ENCODE measurements around the gene MED27. TPM values are rescaled to one million over a fixed set of nuclear protein-coding genes. Genes with fewer than 3 reads are reported as not detected.

The MED27 gene
- total RNA-seq, 4 donors from 2014 or later = 12.9 to 21.8 (median 20.0) TPM

- TF ChIP-seq EP300 (IDR thresholded peaks at IDR 0.05) (no peak), POLR2A (IDR thresholded peaks at IDR 0.05; ENCODE audit: low read depth) (no peak), CTCF (IDR thresholded peaks at IDR 0.05) (no peak), POLR2AphosphoS5 (IDR thresholded peaks at IDR 0.05) (no peak)
- H3K36me3 ChIP-seq = peaks cover 3 to 50% (median 19%) of the 10 kb centered on the region in 4 donors
- intact Hi-C loops (cut with DNase I) = no loop called here
- H3K4me3 ChIP-seq = no peak overlapping the region
- H3K27ac ChIP-seq (replicated peaks in 1 of 4) = no peak overlapping the region
- H3K9me3 ChIP-seq = no peaks in the 10 kb centered on the region
- H3K27me3 ChIP-seq = no peaks in the 10 kb centered on the region
- DNase-seq (ENCODE audit: extremely low spot score) = no peak
- 89% methylated on average over 2 of the region's 2 CpGs for WGBS
- H3K4me1 ChIP-seq = peaks cover 25 to 65% (median 55%) of the 10 kb centered on the region in 4 donors
These were observed 4.9 kb downstream of the MED27 start for GRCh38 chr9:132074736-132075135.

GRCh38 chr9:132071847-132072507, 7.7 kb downstream of the MED27 start:
- Histone ChIP-seq H3K36me3 (peaks cover 10 to 75% (median 32%) of the 10 kb centered on the region in 4 donors), H3K27me3 (no peaks in the 10 kb centered on the region), H3K4me3 (no peak overlapping the region), H3K4me1 (peaks cover 8 to 44% (median 33%) of the 10 kb centered on the region in 4 donors), H3K27ac (replicated peaks in 1 of 4) (no peak overlapping the region), H3K9me3 (no peaks in the 10 kb centered on the region)
- no peak for DNase-seq (ENCODE audit: extremely low spot score)
- 97% methylated on average over 16 of the region's 16 CpGs for WGBS
- TF ChIP-seq POLR2AphosphoS5 (IDR thresholded peaks at IDR 0.05) = no peak
- no peak for TF ChIP-seq CTCF (IDR thresholded peaks at IDR 0.05)
- TF ChIP-seq POLR2A (IDR thresholded peaks at IDR 0.05; ENCODE audit: low read depth) = no peak
- TF ChIP-seq EP300 (IDR thresholded peaks at IDR 0.05) = no peak
- intact Hi-C loops (cut with DNase I) = no loop called here

- Histone ChIP-seq H3K4me3 (no peak overlapping the region), H3K4me1 (peaks cover 7 to 18% (median 9%) of the 10 kb centered on the region in 4 donors), H3K27ac (replicated peaks in 1 of 4) (no peak overlapping the region), H3K9me3 (no peaks in the 10 kb centered on the region), H3K27me3 (no peaks in the 10 kb centered on the region), H3K36me3 (peaks cover 9 to 69% (median 26%) of the 10 kb centered on the region in 4 donors)
- DNase-seq (ENCODE audit: extremely low spot score) = no peak
- intact Hi-C loops (cut with DNase I) = no loop called here
- TF ChIP-seq POLR2A (IDR thresholded peaks at IDR 0.05; ENCODE audit: low read depth) = no peak
- no peak for TF ChIP-seq EP300 (IDR thresholded peaks at IDR 0.05)
- TF ChIP-seq POLR2AphosphoS5 (IDR thresholded peaks at IDR 0.05) = no peak
- TF ChIP-seq CTCF (IDR thresholded peaks at IDR 0.05) = no peak
- WGBS = 71% methylated on average over 9 of the region's 9 CpGs
These were observed 10.4 kb downstream of the MED27 start for GRCh38 chr9:132069046-132069898.

GRCh38 chr9:132068605-132069004, 11.1 kb downstream of the MED27 start:
- Histone ChIP-seq H3K9me3 (no peaks in the 10 kb centered on the region), H3K36me3 (peaks cover 9 to 69% (median 26%) of the 10 kb centered on the region in 4 donors), H3K27me3 (no peaks in the 10 kb centered on the region), H3K4me3 (no peak overlapping the region), H3K27ac (replicated peaks in 1 of 4) (no peak overlapping the region), H3K4me1 (peaks cover 1 to 12% (median 6%) of the 10 kb centered on the region in 4 donors)
- WGBS = 82% methylated on average over 6 of the region's 6 CpGs
- TF ChIP-seq CTCF (IDR thresholded peaks at IDR 0.05) (no peak), POLR2A (IDR thresholded peaks at IDR 0.05; ENCODE audit: low read depth) (no peak), POLR2AphosphoS5 (IDR thresholded peaks at IDR 0.05) (no peak), EP300 (IDR thresholded peaks at IDR 0.05) (no peak)
- intact Hi-C loops (cut with DNase I) = no loop called here
- no peak for DNase-seq (ENCODE audit: extremely low spot score)
